22Rv1 (cell line): ENCODE data around the gene CCM2.

Source experiments
- CTCF ChIP-seq: fragments of 450-650 bp; IDR thresholded peaks from 2 replicates; pipeline ENCODE4 v1.5.1; 2017; ENCODE audit warnings: mild to moderate bottlenecking
- ZFX ChIP-seq: fragments of 450-650 bp; IDR thresholded peaks from 2 replicates; pipeline ENCODE4 v1.6.1; 2017; ENCODE audit warnings: antibody characterized with exemption, borderline replicate concordance

DNA sequence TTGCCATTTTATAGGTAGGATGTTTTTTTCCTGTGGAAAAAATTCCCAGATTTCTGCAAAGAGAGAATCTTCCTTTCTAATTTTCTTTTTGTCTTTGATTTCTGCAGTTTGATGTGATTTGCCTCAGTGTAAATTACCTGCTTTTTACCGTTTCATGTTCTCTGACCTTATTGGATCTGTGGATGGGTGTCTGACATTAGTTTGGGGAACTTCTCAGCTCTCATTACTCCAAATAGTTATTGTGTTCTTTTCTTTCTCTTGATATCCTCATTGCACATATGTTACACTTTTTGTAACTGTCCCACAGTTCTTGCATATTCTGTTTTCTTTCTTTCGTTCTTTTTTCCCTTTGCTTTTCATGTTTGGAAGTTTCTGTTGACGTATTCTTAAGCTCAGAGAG lies 60.3 kb downstream of the CCM2 start:
- TF ChIP-seq CTCF (no peak), ZFX (no peak)
